SK-N-MC (cell line): ENCODE results near the gene CHRNA4.

Experiments used
- EZH2 ChIP-seq: fragments of 200-600 bp; sonication (generic); IDR thresholded peaks from one replicate; pipeline ENCODE4 v1.6.1; 2017; ENCODE audit warnings: antibody characterized with exemption
- FOXP2 ChIP-seq: optimal IDR thresholded peaks from 2 replicates; pipeline ENCODE3; 2011; ENCODE audit warnings: mild to moderate bottlenecking, moderate library complexity; ENCODE audit not compliant: insufficient read depth; ENCODE audit errors: extremely low read length, control extremely low read depth
- POLR2AphosphoS5 ChIP-seq: IDR thresholded peaks from 2 replicates; pipeline ENCODE4 v1.6.1; 2012; ENCODE audit warnings: mild to moderate bottlenecking, low read depth, low read length, borderline replicate concordance

GRCh38 chr20:63363981-63364561 lies 2.9 kb upstream of the CHRNA4 start:
- TF ChIP-seq EZH2 (no peak), FOXP2 (no peak), POLR2AphosphoS5 (no peak)
